Keratinocyte (primary cell): ENCODE data around the gene PRKD2.

ENCODE experiments used
- EZH2 ChIP-seq: IDR thresholded peaks from one replicate; pipeline ENCODE4 v1.6.1; 2012; ENCODE audit warnings: inconsistent platforms, mild to moderate bottlenecking, low read length, moderate library complexity
- TF ChIP-seq, protein P1 (sequence below), 3 experiments: IDR thresholded peaks in 1 of 3; conservative IDR thresholded peaks in 1 of 3; optimal IDR thresholded peaks in 1 of 3; 2 replicates in 2 of 3; 3 replicates in 1 of 3; pipeline versions ENCODE3 to v1.5.1; 2011; ENCODE audit warnings: low read length in 3 of 3, mild to moderate bottlenecking in 3 of 3, moderate library complexity in 2 of 3, control low read depth in 1 of 3, inconsistent platforms in 1 of 3; ENCODE audit not compliant: insufficient read depth in 2 of 3; ENCODE audit errors: extremely low read depth in 1 of 3

DNA sequence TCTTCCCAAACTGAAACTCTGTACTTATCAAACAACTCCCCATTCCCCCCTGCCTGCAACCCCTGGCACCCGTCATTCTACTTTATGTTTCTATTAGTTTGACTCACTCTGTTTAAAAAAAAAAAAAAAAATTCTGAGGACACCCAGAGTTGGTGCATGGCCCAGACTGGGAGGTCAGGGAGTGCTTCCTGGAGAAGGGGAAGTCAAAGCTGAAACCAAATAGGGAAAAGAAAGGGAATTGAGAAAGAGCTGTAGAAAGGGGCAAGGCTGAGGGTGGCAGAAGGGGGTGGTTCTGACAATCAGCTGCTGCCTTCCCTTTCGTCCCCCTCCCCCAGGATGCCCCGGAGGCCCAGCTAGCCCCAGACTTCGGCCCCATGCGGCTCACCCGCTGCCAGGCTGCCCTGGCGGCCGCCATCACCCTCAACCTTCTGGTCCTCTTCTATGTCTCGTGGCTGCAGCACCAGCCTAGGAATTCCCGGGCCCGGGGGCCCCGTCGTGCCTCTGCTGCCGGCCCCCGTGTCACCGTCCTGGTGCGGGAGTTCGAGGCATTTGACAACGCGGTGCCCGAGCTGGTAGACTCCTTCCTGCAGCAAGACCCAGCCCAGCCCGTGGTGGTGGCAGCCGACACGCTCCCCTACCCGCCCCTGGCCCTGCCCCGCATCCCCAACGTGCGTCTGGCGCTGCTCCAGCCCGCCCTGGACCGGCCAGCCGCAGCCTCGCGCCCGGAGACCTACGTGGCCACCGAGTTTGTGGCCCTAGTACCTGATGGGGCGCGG, 38.4 kb upstream of the PRKD2 start:
- TF ChIP-seq, protein P1, sequence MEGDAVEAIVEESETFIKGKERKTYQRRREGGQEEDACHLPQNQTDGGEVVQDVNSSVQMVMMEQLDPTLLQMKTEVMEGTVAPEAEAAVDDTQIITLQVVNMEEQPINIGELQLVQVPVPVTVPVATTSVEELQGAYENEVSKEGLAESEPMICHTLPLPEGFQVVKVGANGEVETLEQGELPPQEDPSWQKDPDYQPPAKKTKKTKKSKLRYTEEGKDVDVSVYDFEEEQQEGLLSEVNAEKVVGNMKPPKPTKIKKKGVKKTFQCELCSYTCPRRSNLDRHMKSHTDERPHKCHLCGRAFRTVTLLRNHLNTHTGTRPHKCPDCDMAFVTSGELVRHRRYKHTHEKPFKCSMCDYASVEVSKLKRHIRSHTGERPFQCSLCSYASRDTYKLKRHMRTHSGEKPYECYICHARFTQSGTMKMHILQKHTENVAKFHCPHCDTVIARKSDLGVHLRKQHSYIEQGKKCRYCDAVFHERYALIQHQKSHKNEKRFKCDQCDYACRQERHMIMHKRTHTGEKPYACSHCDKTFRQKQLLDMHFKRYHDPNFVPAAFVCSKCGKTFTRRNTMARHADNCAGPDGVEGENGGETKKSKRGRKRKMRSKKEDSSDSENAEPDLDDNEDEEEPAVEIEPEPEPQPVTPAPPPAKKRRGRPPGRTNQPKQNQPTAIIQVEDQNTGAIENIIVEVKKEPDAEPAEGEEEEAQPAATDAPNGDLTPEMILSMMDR (optimal IDR thresholded peaks at IDR 0.05 in 1 of 3, IDR thresholded peaks at IDR 0.05 in 1 of 3, conservative IDR thresholded peaks at IDR 0.05 in 1 of 3; ENCODE audit: extremely low read depth in 1 of 3, insufficient read depth in 2 of 3, low read length in 3 of 3): no peak
- no peak for TF ChIP-seq EZH2
